HTERT RPE-1 (cell line): ENCODE measurements around the gene PHLPP1.
"Not testable (repeated sequence)": the region's sequence is repeated elsewhere in the genome, so short reads cannot be mapped to it uniquely, and the experiment has no call there.

Experiments
- in situ Hi-C: fragments of 300-500 bp; cut with MboI; formaldehyde crosslinking; loops from 4 replicates; pipeline ENCODE4 v1.14.3; 2020; ENCODE audit warnings: low sequenced_read_pairs

Gene PHLPP1

GRCh38 chr18:62878305-62878704, 163.0 kb downstream of the PHLPP1 start:
- in situ Hi-C loops, result no loop called here

DNA sequence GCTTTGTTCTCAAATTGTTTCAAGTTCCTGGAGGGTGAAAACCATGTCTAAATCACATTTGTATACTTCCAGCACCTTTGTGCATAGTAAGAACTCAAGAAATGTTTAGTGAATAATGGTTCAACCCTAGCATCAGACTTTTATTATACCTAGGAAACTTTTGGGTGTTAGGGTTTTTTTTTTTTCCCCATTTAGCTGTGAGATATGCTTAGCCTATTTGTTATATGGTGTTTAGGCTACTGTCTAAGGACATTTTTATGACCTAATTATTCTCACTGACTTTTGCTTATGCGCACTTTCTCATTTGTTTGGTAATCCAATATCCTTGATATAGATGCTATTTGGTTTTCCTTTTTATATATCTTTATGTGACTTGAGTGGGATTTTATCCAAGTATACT, 164.7 kb downstream of the PHLPP1 start:
- in situ Hi-C loops, result no loop called here

- in situ Hi-C loops, result no loop called here
These were observed 165.5 kb downstream of the PHLPP1 start for GRCh38 chr18:62880673-62881364.

GRCh38 chr18:62881509-62882016, 166.2 kb downstream of the PHLPP1 start:
- in situ Hi-C loops, result no loop called here

DNA sequence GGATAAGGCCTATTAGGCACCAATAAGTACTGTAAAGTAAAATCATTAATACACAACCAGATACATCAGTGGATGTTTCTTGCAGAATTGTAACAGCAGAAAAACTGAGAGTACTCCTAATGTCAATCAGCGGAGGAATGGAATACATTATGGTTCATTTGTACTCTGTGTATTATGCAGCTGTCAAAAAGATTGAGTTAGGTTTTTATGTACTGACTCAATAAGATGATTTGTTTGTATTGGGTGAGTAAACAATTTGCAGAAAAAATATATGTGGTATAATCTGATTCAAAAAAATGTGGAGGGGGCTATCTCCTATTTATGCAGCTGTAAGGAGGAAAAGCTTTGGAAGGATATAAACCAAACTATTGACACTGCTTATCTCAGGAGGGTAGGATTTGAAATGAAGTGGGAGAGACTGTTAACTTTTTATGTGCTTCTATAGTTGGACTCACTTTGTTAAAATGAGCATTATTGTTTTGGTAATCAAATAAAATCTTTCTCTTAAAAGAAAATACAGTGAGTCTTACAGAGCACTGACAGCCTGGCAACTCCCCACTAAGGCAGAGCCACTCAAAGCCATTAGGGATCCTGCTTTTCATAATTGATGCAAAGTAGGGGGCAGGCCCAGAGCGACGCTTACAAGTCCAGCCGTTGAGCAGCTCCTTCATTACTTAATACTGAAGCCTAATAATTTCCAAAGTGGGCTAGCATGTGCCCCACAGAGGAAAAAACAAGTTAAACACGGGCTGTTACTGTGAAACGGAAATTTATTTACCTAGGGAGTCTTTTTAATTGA, 168.8 kb downstream of the PHLPP1 start:
- in situ Hi-C loops, result no loop called here

DNA sequence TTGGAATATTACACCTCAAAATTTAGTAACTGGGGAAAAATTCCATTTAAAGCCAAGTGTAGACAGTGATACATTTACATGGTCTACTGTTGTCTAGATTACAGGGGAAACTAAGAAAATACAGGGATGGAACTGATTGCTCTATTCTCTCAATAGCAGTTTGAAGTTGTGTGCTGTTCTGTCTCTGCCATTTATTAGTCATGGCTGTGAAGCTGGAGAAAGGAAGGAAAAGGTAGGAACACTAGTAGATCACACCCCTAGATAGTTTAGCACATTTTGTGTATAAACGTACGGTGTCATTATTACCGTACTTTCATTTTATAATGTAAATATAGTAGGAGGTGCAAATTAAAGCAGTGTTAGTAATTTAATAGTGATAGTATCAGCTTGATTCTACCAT, 170.5 kb downstream of the PHLPP1 start:
- in situ Hi-C loops, result no loop called here

DNA sequence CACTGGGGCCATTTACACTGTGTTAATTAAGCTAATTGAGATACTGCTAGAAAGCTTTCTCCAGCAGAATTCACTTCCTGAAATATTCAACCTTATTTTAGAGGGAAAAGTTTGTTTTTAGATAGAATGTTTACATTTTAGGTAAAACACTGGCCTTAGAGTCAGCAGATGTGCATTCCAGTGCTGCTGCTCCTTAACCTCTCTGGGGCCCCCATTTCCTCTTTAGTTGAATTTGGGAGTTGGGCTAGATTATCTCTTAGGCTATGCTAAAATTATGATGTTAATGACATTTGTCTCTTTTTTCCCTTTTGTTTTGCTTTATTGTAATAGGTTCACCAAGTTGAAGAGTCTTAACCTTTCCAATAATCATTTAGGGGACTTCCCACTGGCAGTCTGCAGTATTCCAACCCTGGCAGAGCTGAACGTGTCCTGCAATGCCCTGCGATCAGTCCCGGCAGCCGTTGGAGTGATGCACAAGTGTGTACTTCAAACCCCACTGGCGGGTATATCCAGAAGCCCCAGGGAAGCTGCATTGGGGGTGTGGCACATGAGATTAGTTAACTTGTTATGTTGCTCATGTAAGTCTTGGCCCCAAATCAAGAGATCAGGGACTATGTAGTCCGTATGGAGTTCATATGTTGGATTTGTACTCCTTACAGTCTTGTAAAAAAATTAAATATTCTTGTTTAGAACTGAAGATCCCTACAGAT, 179.5 kb downstream of the PHLPP1 start:
- in situ Hi-C loops, result no loop called here

GRCh38 chr18:62897153-62897552, 181.8 kb downstream of the PHLPP1 start:
- in situ Hi-C loops, result no loop called here

DNA sequence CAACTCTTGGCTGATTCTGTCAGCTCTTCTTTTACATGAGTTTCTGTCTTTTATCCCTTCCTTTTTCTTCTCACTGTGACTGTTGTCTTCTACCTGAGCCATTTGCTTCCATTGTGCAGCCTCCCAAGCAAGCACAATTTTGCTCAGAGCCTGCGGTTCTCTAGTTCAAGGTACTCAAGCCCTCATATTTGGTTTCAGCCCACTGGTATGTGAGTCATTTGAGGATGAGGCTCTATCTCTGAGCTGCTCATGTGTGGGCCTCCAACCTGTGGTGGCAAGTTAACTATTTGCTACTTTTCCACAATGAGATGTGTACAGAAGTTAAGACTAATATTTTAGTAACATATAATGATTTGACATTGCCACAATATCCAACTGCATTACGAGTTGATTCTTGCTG, 183.0 kb downstream of the PHLPP1 start:
- in situ Hi-C loops, result no loop called here

DNA sequence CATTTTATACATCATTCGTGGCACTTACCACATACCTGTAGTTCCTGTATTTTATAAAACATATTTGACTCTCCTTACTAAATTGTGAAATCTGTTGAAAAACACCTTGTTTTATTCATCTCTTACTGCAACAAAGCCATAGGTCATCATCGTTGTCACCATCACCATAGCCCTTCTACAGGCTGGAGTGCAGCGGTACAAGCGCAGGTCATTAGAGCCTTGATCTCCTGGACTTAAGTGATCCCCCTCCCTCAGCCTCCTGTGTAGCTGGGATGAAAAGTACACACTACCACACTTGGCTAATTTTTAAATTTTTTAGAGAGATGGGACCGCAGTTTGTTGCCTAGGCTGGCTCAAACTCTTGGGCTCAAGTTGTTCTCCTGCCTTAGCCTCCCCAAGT, 184.2 kb downstream of the PHLPP1 start:
- in situ Hi-C loops, result no loop called here

GRCh38 chr18:62900132-62900883, 185.0 kb downstream of the PHLPP1 start:
- in situ Hi-C loops, result no loop called here

- in situ Hi-C loops, result no loop called here
These were observed 187.4 kb downstream of the PHLPP1 start for GRCh38 chr18:62902776-62903175.

DNA sequence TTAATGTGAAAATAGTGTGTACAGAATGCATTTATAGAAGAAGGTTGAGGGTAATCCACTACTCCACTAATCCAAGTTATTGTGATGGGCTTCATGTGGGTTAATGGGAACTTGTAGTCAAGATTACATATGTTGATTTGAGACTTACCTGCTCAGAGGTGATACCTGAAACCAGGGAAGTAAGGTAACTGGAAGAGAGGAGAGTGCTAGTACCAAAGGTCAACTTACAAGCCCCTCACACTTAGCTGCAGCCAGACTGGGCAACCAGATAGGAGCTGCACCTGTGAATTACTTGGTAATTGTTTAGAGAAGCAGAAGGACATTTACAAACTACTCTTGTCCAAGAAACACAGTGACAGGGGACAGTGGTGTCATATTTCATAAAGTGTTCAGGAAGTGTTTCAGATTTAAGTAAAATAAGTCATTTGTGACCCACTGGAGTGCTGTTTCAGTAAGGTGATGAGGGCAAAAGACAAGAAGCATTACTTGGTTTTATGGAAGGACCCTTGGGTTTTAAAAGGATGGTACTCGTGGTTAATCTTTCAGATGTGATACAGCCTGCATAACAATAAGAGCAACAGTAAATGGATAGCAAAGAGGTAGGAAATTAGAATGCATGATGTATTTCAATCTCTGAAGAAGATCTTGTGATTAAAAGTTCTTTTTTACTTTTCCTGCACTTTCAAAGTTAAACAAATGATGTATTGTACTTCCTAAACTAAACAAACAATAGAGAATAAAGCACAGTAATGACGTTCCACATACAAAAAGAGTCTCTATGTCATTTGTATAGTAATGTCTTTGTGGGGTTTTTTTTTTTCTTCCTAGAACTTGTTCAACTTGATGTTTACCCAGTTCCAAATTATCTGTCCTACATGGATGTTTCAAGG, 189.3 kb downstream of the PHLPP1 start:
- in situ Hi-C loops, result no loop called here

- in situ Hi-C loops, result no loop called here
These were observed 197.5 kb downstream of the PHLPP1 start for GRCh38 chr18:62912885-62913284.

DNA sequence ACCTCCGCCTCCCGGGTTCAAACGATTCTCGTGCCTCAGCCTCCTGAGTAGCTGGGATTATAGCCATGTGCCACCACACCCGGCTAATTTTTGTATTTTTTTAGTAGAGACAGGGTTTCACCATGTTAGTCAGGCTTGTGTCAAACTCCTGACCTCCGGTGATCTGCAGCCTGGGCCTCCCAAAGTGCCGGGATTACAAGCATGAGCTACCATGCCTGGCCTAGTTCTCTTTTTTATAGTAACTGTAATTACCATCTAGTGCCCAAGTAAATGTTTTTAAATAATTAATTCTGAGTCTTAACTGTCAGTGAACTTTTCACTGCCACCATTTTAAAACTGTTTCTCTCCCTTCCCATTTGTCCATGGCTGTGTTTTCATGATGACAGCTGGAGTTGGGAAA, 198.5 kb downstream of the PHLPP1 start:
- in situ Hi-C loops, result not testable (repeated sequence)

DNA sequence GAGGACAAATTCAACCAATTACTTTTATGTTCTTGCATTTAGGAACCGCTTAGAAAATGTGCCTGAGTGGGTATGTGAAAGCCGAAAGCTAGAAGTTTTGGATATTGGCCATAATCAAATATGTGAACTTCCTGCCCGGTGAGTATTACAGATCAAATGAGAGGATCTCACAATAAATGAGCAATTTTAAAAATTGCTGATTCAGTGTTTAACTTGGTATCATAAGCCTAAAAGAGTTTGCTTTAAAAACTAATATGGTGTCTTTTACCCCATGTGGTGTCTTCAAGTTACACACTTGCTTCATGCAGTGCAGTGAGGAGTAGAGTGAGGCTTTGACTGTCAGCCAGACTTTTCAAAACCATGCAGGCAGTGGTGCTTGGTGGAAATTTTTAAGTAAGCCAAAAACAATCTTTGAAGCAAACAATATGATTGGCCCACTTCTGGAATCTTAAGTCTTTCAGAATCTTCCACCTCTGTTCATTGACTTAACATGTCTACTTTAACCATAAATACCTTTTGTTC, 199.6 kb downstream of the PHLPP1 start:
- in situ Hi-C loops, result no loop called here

DNA sequence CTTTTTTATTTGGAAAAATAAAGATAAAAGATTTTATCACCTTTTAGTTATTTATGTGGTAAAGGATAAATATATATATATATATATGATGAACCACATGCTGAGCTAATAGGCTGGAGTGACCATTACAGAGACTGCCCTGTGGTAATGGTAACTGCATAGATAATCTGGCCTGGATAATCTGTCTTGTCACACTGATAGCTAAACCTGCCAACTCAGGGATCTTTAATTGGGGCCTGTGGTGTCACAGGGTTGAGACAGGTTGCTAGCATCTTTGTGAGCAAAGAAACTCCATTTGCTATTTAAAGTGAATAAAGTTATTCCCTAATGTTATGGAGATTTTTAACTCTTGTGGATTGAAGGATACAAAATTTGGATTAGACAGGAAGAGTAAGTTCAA, 203.0 kb downstream of the PHLPP1 start:
- in situ Hi-C loops, result no loop called here

- in situ Hi-C loops, result no loop called here
These were observed 203.9 kb downstream of the PHLPP1 start for GRCh38 chr18:62919109-62919838.
